ENCODE measurements around the gene COPB1. TPM values are rescaled to one million over a fixed set of nuclear protein-coding genes. Genes with fewer than 3 reads are reported as not detected.

Gene COPB1
- total RNA-seq, 4 donors from 2014 or later = 64.1 to 85.2 (median 80.5) TPM

DNA sequence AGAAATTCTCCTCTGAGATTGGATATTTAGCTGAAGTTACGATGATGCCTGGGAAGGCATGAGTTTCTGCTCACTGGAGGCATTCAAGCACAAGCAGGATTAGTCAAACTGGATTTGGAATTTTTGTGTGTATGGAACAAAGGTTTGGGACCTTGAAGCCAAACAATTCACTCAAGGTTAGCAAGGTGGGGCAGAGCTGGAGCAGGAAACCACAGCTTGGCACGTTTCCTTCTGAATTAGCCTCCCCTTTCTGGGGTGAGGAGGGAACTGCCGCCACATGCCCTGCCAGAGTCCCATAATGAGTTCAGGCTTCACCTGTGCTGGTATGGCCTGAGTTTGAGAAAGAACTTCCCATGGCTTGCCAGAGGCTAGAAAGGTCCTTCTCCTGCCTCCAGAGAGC is 89.7 kb downstream of the COPB1 start:
- no peaks in the 10 kb centered on the region for H3K27me3 ChIP-seq
- H3K27ac ChIP-seq (replicated peaks in 1 of 4) = no peak overlapping the region
- TF ChIP-seq, protein P1, sequence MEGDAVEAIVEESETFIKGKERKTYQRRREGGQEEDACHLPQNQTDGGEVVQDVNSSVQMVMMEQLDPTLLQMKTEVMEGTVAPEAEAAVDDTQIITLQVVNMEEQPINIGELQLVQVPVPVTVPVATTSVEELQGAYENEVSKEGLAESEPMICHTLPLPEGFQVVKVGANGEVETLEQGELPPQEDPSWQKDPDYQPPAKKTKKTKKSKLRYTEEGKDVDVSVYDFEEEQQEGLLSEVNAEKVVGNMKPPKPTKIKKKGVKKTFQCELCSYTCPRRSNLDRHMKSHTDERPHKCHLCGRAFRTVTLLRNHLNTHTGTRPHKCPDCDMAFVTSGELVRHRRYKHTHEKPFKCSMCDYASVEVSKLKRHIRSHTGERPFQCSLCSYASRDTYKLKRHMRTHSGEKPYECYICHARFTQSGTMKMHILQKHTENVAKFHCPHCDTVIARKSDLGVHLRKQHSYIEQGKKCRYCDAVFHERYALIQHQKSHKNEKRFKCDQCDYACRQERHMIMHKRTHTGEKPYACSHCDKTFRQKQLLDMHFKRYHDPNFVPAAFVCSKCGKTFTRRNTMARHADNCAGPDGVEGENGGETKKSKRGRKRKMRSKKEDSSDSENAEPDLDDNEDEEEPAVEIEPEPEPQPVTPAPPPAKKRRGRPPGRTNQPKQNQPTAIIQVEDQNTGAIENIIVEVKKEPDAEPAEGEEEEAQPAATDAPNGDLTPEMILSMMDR (IDR thresholded peaks at IDR 0.05) = no peak
- TF ChIP-seq EP300 (IDR thresholded peaks at IDR 0.05) (no peak), POLR2A (IDR thresholded peaks at IDR 0.05; ENCODE audit: low read depth) (no peak), POLR2AphosphoS5 (IDR thresholded peaks at IDR 0.05) (no peak)
- intact Hi-C loops (cut with DNase I) = no loop called here
- WGBS = 68% methylated on average over 3 of the region's 3 CpGs
- H3K4me3 ChIP-seq = no peak overlapping the region
- H3K36me3 ChIP-seq = no peaks in the 10 kb centered on the region
- H3K4me1 ChIP-seq = peaks cover under 1 to 30% (median 23%) of the 10 kb centered on the region in 4 donors
- no peaks in the 10 kb centered on the region for H3K9me3 ChIP-seq
- DNase-seq (ENCODE audit: extremely low spot score) = no peak

- Histone ChIP-seq H3K27ac (replicated peaks in 1 of 4) (no peak overlapping the region), H3K4me1 (peaks cover 0 to 22% (median 16%) of the 10 kb centered on the region in 4 donors), H3K9me3 (no peaks in the 10 kb centered on the region), H3K36me3 (no peaks in the 10 kb centered on the region), H3K27me3 (no peaks in the 10 kb centered on the region), H3K4me3 (no peak overlapping the region)
- DNase-seq (ENCODE audit: extremely low spot score) = no peak
- intact Hi-C loops (cut with DNase I) = no loop called here
- WGBS = 95% methylated on average over 2 of the region's 2 CpGs
- no peak for TF ChIP-seq EP300 (IDR thresholded peaks at IDR 0.05)
- TF ChIP-seq, protein P1 (IDR thresholded peaks at IDR 0.05) = no peak
- TF ChIP-seq POLR2A (IDR thresholded peaks at IDR 0.05; ENCODE audit: low read depth) = no peak
- TF ChIP-seq POLR2AphosphoS5 (IDR thresholded peaks at IDR 0.05) = no peak
Measured at GRCh38 chr11:14408612-14409011, 91.0 kb downstream of the COPB1 start.

Small RNA genes lying within 50 kb of the gene (small RNA-seq; reads per million reads assigned to genes)
- 0 reads per million in 3 donors for gene RNU7-49P

Other genes with a start within 250 kb of the COPB1 start
- gene RRAS2, start 140.6 kb downstream of the COPB1 start, total RNA-seq = 10 to 100 TPM; 40.7 to 75.4 (median 58.0) TPM
- 100 to 1,000 TPM in 3 of 4 donors, 10 to 100 TPM in 1; 96.0 to 118 (median 110) TPM for gene PSMA1, start 20.6 kb upstream of the COPB1 start, total RNA-seq
- 10 to 100 TPM; 13.3 to 23.3 (median 21.5) TPM for gene PDE3B, start 144.0 kb upstream of the COPB1 start, total RNA-seq